HEK293T (cell line): Measurements from ENCODE around the gene MROH2A.

ENCODE experiments used
- ARNT ChIP-seq: fragments of 450-650 bp; IDR thresholded peaks from 2 replicates; pipeline ENCODE4 v1.6.1; 2017; ENCODE audit warnings: mild to moderate bottlenecking
- BHLHE40 ChIP-seq: fragments of 450-650 bp; IDR thresholded peaks from 2 replicates; pipeline ENCODE4 v1.6.1; 2016; ENCODE audit warnings: mild to moderate bottlenecking, moderate library complexity, borderline replicate concordance
- ELF4 ChIP-seq: fragments of 450-650 bp; IDR thresholded peaks from 2 replicates; pipeline ENCODE4 v1.6.1; 2017; ENCODE audit warnings: antibody characterized with exemption
- FOXA1 ChIP-seq: fragments of 450-650 bp; IDR thresholded peaks from 2 replicates; pipeline ENCODE4 v1.6.1; 2016; ENCODE audit warnings: mild to moderate bottlenecking
- FOXK2 ChIP-seq: fragments of 450-650 bp; IDR thresholded peaks from 2 replicates; pipeline ENCODE4 v1.6.1; 2016; ENCODE audit warnings: mild to moderate bottlenecking
- FOXM1 ChIP-seq: fragments of 450-650 bp; IDR thresholded peaks from 2 replicates; pipeline ENCODE4 v1.6.1; 2017; ENCODE audit warnings: mild to moderate bottlenecking, borderline replicate concordance
- HDGF ChIP-seq: fragments of 450-650 bp; IDR thresholded peaks from 2 replicates; pipeline ENCODE4 v1.6.1; 2017; ENCODE audit warnings: antibody characterized with exemption, borderline replicate concordance
- L3MBTL2 ChIP-seq: fragments of 450-650 bp; conservative IDR thresholded peaks from 2 replicates; pipeline ENCODE4 v1.6.1; 2016; ENCODE audit warnings: mild to moderate bottlenecking
- NFRKB ChIP-seq: fragments of 450-650 bp; IDR thresholded peaks from 2 replicates; pipeline ENCODE4 v1.6.1; 2016; ENCODE audit warnings: mild to moderate bottlenecking, moderate library complexity
- SP1 ChIP-seq: fragments of 450-650 bp; IDR thresholded peaks from 2 replicates; pipeline ENCODE4 v1.6.1; 2017
- SUZ12 ChIP-seq: fragments of 450-650 bp; IDR thresholded peaks from 2 replicates; pipeline ENCODE4 v1.6.1; 2016; ENCODE audit warnings: mild to moderate bottlenecking
- TARDBP ChIP-seq: fragments of 450-650 bp; IDR thresholded peaks from 2 replicates; pipeline ENCODE4 v1.6.1; 2016
- ZNF384 ChIP-seq: fragments of 450-650 bp; IDR thresholded peaks from 2 replicates; pipeline ENCODE4 v1.6.1; 2016

DNA sequence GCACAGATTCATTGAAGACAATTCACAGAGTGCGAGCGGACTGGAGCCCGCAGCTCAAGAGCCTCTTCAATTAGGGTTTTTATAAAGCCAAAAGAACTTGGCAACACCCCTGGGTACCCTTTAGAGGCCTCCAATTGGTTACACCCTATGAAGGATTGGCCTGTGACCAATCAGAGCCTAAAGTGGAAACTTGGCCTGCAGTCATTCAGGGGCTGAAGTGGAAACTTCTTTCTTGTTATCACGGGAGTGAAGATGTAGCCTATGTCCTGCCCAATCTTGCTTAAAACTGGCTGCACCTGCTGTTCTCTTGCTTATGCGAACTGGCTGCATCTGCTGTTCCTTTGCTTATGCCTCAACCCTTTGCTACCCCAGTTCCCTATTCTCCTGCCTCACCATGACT is 78.1 kb downstream of the MROH2A start:
- TF ChIP-seq SP1 = no peak
- TF ChIP-seq BHLHE40 = no peak
- no peak for TF ChIP-seq FOXA1
- no peak for TF ChIP-seq FOXM1
- no peak for TF ChIP-seq ZNF384
- TF ChIP-seq SUZ12 = no peak
- no peak for TF ChIP-seq NFRKB
- no peak for TF ChIP-seq L3MBTL2
- no peak for TF ChIP-seq ARNT
- TF ChIP-seq ELF4 = no peak
- no peak for TF ChIP-seq HDGF
- TF ChIP-seq FOXK2 = no peak
- TF ChIP-seq TARDBP = no peak
